GM12801 (cell line): ENCODE results near the gene UCP2.

Experiments used
- TF ChIP-seq, protein P1 (sequence below): IDR thresholded peaks from one replicate; pipeline ENCODE4 v1.5.1; 2011; ENCODE audit warnings: control low read depth; ENCODE audit not compliant: insufficient read length; ENCODE audit errors: extremely low read depth

The UCP2 gene

DNA sequence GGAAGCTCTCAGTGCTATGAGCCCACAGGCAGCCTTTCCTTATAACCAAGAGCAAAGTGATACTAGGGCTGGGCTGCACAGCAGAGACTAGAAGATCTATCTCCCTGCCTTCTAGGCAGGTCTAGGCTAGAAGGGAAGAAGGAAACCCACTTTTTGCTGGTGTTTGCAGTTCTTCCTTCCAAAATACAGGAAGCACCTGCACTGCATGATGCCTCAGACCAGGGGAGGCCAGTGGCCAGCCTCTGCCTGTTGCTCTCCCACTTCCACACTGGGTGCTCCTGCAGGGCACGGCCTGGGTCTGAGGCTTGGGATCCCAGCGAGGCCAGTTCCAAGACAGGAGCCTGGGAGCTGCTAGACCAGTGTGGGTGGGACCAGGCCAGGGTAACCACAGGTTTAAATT, 32.2 kb upstream of the UCP2 start:
- TF ChIP-seq, protein P1, sequence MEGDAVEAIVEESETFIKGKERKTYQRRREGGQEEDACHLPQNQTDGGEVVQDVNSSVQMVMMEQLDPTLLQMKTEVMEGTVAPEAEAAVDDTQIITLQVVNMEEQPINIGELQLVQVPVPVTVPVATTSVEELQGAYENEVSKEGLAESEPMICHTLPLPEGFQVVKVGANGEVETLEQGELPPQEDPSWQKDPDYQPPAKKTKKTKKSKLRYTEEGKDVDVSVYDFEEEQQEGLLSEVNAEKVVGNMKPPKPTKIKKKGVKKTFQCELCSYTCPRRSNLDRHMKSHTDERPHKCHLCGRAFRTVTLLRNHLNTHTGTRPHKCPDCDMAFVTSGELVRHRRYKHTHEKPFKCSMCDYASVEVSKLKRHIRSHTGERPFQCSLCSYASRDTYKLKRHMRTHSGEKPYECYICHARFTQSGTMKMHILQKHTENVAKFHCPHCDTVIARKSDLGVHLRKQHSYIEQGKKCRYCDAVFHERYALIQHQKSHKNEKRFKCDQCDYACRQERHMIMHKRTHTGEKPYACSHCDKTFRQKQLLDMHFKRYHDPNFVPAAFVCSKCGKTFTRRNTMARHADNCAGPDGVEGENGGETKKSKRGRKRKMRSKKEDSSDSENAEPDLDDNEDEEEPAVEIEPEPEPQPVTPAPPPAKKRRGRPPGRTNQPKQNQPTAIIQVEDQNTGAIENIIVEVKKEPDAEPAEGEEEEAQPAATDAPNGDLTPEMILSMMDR, result no peak

GRCh38 chr11:74013141-74013540, 30.5 kb upstream of the UCP2 start:
- TF ChIP-seq, protein P1, result no peak

GRCh38 chr11:74012074-74012809, 29.6 kb upstream of the UCP2 start:
- TF ChIP-seq, protein P1, result no peak

GRCh38 chr11:74011360-74012073, 28.9 kb upstream of the UCP2 start:
- TF ChIP-seq, protein P1, result no peak

DNA sequence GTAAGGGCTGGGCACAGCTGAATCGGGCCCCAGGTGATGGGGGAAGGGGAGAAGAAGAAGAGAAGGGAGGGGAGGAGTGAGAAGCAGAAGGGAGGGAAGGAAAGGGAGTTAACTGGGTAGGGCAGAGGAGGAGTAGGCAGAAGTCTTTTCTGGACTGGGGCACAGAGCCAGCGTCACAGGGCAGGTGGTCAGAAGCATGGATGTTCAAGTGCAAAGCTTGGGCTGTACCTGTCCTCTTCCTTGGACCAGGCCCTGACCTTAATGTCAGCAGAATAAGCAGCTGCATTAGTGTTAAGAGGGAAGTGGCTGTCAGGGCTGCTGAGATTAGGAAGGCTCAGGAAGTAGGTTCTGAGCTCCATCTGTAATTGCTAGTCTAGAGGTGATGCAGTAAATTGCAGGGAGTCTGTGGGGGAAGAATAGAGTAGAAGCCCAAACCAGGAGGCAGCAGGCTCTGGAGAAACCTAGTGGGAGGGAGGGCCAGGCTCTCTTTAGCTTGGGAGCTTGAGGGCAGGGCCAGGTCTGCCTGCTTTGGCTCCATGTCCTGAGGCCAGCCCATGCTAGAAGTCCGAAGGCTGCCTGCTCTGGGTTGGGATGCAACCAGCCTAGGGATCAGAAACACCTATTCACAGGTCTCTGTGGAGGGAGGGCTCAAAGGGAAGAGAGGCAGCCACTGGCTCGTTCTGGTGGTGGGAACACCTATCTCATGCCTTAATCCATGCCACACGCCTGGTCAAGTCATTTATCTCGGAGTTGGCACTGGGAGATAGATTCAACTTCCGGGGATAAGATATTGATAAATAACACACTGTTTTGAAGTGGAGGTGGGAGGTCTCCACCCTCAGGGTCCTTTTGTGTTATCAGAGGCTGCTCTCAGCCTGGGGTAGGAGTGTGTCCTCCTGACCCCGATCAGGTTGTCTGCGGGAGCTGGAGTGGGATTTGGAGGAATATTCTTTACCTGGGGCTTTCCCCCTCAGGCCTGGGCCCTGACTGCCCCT, 28.0 kb upstream of the UCP2 start:
- TF ChIP-seq, protein P1, result no peak

DNA sequence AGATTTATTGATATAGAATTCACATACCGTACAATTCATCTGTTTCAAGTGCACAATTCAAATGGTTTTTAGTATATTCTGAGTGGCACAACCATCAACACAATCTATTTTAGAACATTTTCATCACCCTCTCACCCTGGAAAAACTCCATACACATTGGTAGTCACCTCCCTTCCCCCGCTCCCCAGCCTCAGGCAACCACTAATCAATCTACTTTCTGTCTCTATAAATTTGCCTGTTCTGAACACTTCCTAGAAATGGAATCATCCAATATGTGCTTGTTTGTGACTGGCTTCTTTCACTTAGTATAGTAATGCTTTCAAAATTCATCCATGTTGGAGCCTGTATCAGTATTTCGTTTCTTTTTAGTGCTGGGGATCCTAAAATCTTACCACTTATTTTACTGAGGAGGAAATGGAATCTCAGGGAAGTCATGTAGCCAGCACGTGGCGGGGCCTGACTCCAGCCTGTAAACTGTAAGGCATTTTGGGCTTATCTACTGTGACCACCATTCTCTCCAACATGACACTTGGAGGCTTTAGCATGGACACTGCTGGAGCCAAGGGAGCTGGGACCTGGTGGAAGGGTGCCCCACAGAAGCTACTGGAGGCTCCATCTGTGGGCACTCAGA, 27.1 kb upstream of the UCP2 start:
- TF ChIP-seq, protein P1, result no peak

GRCh38 chr11:74009230-74009547, 26.5 kb upstream of the UCP2 start:
- TF ChIP-seq, protein P1, result no peak
